Stimulated activated CD4-positive, alpha-beta T cell treated with anti-CD3 and anti-CD28 coated beads, Interleukin-1b, Interleukin-23, amount 100 ng/mL, for 24 hours (primary cell): ENCODE measurements around the gene ASTN2.
"Not testable (repeated sequence)": the region's sequence is repeated elsewhere in the genome, so short reads cannot be mapped to it uniquely, and the experiment has no call there.

Experiments used
- DNase-seq, 4 experiments: peaks; one replicate each; pipeline ENCODE4 v3.0.0-alpha.2; 2020; ENCODE audit warnings: low read depth in 4 of 4, low spot score in 1 of 4

The ASTN2 gene

DNA sequence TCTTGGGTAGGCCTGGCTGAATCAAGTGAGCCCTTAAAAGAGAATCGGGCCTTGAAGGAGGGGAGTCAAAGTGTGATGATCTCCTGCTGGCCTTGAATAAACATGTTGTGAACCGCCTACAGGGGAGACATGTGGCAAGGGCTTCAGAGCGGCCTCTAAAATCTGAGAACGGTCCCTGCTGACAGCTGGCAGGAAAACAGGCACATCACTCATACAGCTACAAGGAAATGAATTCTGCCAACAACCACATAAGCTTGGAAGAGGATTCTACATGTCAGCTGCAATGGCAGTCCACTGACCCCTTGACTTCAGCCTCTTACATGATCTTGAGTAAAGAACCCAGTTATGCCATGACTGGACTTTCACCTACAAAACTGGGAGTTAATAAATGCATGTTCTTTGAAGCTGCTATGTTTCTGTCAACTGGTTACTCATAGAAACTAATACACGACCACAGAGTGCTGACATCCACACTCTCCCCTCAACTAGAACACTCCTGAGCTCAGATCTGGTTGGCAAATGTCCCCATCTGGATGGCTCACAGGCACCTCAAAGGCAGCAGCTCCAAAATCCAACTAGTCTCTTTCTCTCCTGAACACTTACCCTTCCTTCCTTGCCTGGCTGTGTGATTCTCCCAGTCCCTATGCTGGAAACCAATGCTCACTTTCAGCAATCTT lies 333.1 kb downstream of the ASTN2 start:
- DNase-seq, result no peak

DNA sequence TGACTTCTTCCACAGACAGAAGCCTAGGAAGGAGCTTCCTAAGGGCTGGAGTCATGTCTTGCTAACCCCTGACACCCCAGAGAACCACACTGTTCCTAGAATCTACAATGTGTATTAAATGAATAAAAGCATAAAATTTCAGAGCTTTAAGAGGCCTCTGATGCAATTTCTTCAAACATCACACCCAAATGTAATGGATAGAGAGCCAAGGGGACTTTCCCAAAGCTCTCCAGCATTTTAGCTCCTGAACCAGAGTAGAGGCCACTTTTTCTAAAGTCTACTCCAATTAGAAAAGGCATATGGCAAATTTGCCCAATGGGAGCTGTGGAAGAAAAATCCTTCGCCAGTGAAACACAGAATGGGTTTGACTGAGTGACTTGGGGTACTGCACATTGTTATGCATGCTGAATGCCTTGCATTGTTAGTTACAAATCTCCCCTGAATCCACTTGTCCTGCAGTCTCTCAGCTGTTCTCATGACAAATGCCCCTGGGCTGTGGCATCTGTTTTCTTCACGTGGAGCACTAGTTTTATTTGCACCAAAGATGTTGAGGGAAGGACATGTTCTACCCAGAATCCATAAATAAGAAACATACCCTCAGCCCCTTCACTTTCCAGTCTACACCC lies 334.0 kb downstream of the ASTN2 start:
- no peak for DNase-seq

GRCh38 chr9:117076571-117077290 lies 338.1 kb downstream of the ASTN2 start:
- DNase-seq, result no peak

- DNase-seq, result no peak
Measured at GRCh38 chr9:117075636-117076035, 339.2 kb downstream of the ASTN2 start.

DNA sequence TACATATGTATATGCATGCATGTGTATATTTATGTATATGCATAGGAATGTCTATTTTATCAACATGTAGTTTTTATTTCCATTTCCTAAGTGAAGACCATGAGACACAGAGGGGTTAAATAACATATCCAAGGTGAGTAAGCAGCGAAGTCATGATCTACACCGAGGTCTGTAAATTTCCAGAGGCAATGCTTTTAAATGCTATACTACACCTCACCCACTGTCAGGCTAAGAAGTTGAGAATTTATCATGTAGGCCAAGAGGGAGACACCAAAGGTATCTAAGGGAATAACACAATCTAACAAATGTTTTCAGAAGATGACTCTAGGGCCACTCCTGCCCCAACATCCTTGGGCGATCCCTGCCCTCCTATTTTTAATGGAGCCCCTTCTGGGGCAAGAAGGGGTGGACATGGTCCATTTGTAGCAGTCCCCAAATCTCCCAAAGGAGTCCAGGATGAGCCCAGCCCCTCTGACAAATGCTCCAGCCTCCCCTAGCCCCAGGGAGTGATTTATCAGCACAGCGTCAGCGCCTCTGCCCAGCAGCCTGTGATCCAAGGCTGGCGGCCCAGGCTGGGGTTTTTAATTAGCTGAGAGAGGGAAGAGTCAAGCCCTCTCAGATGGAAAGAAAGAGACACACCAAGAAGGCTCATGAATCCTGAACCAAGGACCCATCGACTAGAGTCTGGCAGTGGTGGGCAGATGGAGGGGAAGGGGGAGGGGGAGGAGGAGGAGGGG lies 339.9 kb downstream of the ASTN2 start:
- no peak for DNase-seq

GRCh38 chr9:117074342-117074662 lies 340.6 kb downstream of the ASTN2 start:
- DNase-seq, result no peak

DNA sequence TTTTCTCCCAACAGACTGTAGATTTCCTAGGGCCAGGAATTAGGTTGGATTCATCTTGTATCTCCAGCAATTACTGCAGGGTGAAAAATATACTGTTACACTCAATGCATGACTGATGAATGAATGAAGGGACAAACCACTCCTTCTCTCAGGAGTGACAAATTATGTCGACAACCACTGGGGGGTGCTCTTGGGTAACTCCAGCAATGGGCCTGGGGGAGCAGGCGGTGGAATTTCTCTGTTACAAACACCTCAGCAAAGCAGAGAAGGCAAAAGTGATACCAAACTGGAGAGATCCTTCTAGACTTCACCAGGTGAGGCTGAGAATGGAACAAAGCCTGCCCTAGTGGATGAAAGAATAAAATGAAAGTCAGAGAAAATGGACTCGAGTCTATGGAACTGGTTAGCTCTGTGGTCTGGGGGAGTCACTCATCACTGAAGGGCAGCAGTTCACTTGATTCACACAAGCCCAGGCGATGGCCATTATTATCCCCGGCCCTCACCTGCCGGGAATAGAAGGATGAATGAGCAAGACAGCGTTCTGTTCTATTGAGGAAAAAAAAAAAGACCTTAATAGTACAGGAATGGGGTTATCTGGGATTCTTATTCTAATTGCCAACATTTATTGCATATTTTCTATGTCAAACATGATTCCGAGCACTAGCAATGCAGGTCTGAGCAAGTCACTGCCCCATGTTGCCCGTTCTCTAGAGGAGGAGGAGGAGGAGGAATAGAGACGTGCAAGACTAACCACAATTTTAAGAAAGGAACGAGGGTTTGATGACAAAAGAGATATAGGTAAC lies 341.1 kb downstream of the ASTN2 start:
- DNase-seq, result no peak

DNA sequence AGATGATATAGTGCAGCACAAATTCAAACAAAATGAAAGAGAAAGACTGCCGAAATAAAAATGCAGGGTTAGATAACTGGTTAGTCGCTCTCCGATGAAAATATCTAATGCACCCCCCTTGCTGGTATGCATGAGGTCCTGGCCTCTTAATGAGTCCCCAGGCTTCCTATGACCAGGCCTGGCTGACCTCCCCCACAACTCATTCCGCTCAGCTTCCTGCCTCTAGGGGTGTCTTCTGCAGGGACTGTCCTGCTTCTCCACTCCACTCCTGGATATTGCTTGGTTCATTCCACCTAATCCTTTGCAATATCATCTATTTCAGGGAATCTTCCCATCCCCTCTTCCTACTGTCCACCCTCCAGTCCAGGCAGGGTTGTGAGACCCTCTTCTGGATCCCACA lies 341.8 kb downstream of the ASTN2 start:
- no peak for DNase-seq

GRCh38 chr9:117072216-117072615 lies 342.6 kb downstream of the ASTN2 start:
- no peak for DNase-seq

DNA sequence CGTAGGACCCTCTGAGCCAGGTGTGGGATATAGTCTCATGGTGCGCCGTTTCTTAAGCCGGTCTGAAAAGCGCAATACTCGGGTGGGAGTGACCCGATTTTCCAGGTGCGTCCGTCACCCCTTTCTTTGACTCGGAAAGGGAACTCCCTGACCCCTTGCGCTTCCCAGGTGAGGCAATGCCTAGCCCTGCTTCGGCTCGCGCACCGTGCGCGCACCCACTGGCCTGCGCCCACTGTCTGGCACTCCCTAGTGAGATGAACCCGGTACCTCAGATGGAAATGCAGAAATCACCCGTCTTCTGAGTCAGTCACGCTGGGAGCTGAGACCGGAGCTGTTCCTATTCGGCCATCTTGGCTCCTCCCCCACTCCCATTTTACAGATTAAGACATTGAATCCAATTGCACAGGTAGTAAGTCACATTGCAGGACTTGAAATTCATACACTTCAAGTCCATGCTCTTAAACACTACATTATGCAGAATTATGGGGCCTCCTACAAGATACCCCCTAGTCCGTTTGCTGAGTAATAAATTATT lies 343.1 kb downstream of the ASTN2 start:
- DNase-seq, result not testable (repeated sequence)

GRCh38 chr9:117063721-117064471 lies 351.0 kb downstream of the ASTN2 start:
- no peak for DNase-seq

GRCh38 chr9:117060963-117061362 lies 353.9 kb downstream of the ASTN2 start:
- DNase-seq, result no peak

DNA sequence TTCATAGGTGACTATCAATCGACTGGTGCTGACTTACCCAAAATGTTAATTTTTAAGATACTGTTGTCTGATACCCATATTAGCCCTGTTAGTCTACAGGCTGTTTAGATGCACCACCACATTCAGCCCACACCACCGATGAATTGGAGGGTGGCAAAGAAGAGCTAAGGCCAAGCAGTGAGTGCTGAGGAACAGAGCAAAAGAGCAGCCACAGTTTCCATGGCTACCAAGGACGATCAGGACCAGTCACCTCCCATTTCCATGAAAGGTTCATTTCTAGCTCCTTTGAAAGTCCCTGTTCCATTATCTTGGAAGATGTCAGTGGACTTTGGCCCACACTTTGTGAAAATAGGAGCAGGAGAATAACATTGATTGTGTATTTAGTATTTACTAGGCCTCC lies 364.9 kb downstream of the ASTN2 start:
- no peak for DNase-seq

DNA sequence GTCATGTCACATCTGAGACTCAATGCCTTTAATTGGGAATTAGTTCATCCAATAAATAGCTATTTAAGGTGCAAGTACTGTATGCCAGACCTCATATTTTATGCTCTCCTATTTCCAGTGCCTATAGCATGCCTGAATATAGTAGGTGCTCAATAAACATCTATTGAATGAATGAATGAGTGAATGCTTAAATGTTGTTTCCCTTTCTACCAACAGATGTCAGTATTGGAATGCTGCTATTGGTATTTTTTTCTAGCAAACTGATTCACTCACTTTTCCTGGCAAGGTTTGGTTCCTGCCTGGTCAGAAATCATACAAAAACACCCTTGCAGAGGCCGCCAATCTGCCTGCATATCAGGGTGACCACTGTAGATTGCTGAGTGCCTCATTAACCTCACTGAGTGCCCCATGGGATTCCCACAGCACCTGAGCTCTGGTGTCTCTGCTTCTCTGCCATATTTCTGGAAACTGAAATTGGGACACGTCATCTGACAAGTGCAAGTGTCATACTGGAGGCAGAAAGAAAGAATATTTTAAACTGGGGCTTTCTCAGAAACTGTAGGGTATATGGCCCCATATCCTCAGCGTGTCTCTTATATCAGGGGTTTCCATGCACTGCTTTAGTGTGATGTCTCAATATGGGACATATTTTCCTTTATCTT lies 368.1 kb downstream of the ASTN2 start:
- no peak for DNase-seq

DNA sequence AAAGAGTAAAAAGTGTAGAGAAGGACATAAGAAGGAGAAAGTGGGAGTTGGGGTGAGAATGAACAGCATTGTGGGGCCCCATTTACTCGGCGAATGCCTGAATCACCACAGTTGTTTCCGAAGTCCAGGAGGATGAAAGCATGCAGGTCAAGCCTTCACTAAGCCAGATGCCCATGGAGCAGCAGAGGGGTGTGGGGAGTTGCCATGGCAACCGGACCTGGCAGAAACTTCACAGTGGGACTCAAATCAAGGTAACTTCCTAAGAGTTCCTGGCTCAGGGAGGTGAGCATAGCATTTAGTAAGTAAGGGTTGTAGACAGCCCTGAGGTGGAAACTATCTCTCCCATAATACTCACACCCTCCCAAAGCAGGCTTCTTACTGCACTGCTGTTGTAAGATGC lies 370.6 kb downstream of the ASTN2 start:
- no peak for DNase-seq

- no peak for DNase-seq
Measured at GRCh38 chr9:117043159-117043558, 371.7 kb downstream of the ASTN2 start.

DNA sequence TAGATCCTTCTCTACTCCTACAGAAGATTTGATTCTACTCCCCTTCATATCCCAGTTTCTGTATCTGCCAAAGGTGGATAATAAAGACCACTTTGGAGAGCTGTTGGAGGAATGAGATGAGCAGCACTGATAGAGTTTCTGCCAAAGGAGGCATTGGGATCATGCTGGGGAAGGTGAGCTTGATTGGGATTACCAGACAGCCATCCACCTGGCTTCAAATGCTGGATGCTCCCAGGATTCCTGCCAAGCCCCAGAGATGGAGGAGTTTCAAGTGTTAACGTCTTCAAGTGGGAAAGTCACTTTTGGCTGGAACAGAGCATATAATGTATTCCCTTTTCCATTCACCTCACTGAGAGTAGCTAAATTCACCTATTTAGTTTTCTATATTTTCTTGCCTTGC lies 379.3 kb downstream of the ASTN2 start:
- no peak for DNase-seq

DNA sequence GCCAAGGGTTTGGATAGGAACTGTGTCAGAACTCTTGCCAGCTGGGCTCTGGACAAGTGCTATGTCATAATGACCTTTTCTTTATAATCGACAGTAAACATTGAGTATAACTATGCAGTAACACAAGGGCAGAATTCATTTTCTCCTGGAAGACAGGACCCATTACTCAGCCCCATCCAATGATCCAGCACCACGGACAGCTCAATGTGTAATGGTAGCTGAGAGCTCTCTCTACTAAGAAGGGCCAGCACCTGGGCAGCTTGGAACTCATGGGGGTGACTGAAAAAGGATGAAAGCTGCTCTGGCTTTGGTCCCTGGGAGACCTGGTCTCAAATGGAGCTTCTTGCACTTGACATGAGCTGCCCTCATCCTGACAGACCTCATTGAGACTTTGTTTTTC lies 380.0 kb downstream of the ASTN2 start:
- no peak for DNase-seq

- no peak for DNase-seq
Measured at GRCh38 chr9:117030254-117030768, 384.5 kb downstream of the ASTN2 start.
